ENCODE results near the gene MYO10. TPM values are rescaled to one million over a fixed set of nuclear protein-coding genes. Genes with fewer than 3 reads are reported as not detected.

The MYO10 gene
- total RNA-seq, 2 experiments from 2014 or later, result 0.03 to 1.7 TPM

GRCh38 chr5:16870878-16871277 is 65.2 kb downstream of the MYO10 start:
- CTCF ChIA-PET (ENCODE audit: unreplicated experiment), result no interaction called here
- no peaks in the 10 kb centered on the region for H4K20me1 ChIP-seq (ENCODE audit: insufficient read depth, low read length)
- POLR2A ChIA-PET, result no interaction called here

DNA sequence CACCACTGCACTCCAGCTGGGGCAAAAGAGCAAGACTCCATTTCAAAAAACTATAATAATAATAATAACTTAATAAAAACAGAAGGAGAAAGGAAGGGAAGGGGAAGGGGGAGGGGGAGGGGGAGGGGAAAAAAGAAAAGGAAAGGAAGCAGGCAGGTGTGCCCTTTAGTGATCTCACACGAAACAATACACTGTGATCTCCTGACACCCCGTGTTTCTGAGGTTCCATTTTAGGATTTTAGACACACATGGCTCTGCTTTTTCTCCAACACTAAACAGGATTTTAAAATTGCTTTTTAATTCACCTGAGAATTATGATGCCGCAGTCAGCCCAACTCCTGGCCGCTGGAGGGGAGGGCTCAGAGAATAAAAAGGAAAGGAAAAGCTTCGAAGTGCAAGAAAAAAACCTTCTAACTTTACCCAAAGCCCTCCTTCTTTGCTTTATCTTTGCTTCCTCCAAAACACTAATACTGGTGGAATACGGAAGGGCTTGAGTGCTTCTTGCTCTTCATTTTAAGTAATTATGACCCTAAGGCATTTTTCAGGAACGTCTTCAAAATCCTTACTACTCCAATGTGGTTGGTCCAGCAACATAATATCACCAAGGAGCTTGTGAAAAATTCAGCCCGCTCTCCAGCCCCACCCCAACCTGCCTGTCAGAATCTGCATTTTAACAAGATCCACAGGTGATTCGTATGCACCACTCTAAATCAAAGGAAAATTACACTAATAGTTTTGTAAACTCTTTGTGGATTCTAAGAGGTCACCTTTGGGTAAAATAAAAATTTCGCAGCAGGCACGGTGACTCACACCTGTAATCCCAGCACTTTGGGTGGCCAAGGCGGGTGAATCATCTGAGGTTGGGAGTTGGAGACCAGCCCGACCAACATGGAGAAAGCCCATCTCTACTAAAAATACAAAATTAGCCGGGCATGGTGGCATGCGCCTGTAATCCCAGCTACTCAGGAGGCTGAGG is 66.0 kb downstream of the MYO10 start:
- Histone ChIP-seq H3K4me2 (ENCODE audit: low read length) (no peak overlapping the region), H3K79me2 (ENCODE audit: insufficient read depth, low read depth, low read length) (no peaks in the 10 kb centered on the region), H3K9me2 (ENCODE audit: insufficient read depth, low read length) (no peaks in the 10 kb centered on the region), H4K20me1 (ENCODE audit: insufficient read depth, low read length) (no peaks in the 10 kb centered on the region), H3K9me3 (ENCODE audit: low read length) (no peaks in the 10 kb centered on the region), H2AFZ (ENCODE audit: low read length) (no peak overlapping the region), H3K4me1 (ENCODE audit: insufficient read depth, low read length, poor library complexity, severe bottlenecking) (no peaks in the 10 kb centered on the region), H3K36me3 (ENCODE audit: insufficient read depth, low read length) (no peaks in the 10 kb centered on the region), H3K27ac (ENCODE audit: low read depth, low read length, poor library complexity, severe bottlenecking) (no peak overlapping the region), H3K4me3 (ENCODE audit: low read depth, low read length, poor library complexity, severe bottlenecking) (no peak overlapping the region)
- POLR2A ChIA-PET, result no interaction called here
- DNase-seq (ENCODE audit: low spot score), result no peak
- CTCF ChIA-PET (ENCODE audit: unreplicated experiment), result no interaction called here
- BruUV-seq (replicated peaks), result no TSS peak
- intact Hi-C loops (cut with micrococcal nuclease; ENCODE audit: unreplicated experiment), result no loop called here
- TF ChIP-seq, protein P1, sequence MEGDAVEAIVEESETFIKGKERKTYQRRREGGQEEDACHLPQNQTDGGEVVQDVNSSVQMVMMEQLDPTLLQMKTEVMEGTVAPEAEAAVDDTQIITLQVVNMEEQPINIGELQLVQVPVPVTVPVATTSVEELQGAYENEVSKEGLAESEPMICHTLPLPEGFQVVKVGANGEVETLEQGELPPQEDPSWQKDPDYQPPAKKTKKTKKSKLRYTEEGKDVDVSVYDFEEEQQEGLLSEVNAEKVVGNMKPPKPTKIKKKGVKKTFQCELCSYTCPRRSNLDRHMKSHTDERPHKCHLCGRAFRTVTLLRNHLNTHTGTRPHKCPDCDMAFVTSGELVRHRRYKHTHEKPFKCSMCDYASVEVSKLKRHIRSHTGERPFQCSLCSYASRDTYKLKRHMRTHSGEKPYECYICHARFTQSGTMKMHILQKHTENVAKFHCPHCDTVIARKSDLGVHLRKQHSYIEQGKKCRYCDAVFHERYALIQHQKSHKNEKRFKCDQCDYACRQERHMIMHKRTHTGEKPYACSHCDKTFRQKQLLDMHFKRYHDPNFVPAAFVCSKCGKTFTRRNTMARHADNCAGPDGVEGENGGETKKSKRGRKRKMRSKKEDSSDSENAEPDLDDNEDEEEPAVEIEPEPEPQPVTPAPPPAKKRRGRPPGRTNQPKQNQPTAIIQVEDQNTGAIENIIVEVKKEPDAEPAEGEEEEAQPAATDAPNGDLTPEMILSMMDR (conservative IDR thresholded peaks at IDR 0.05; ENCODE audit: low read length), result no peak
- TF ChIP-seq EZH2phosphoT487 (IDR thresholded peaks at IDR 0.05; ENCODE audit: borderline replicate concordance, low read depth, low read length), result no peak

More at GRCh38 chr5:16870878-16871277, 65.2 kb downstream of the MYO10 start:
- H3K4me2 ChIP-seq (ENCODE audit: low read length), result no peak overlapping the region
- H3K4me3 ChIP-seq (ENCODE audit: low read depth, low read length, poor library complexity, severe bottlenecking), result no peak overlapping the region
- H2AFZ ChIP-seq (ENCODE audit: low read length), result no peak overlapping the region
- DNase-seq (ENCODE audit: low spot score), result no peak
- H3K27ac ChIP-seq (ENCODE audit: low read depth, low read length, poor library complexity, severe bottlenecking), result no peak overlapping the region
- no peaks in the 10 kb centered on the region for H3K4me1 ChIP-seq (ENCODE audit: insufficient read depth, low read length, poor library complexity, severe bottlenecking)
- H3K79me2 ChIP-seq (ENCODE audit: insufficient read depth, low read depth, low read length), result no peaks in the 10 kb centered on the region
- TF ChIP-seq, protein P1 (conservative IDR thresholded peaks at IDR 0.05; ENCODE audit: low read length), result no peak
- no peak for TF ChIP-seq EZH2phosphoT487 (IDR thresholded peaks at IDR 0.05; ENCODE audit: borderline replicate concordance, low read depth, low read length)
- H3K36me3 ChIP-seq (ENCODE audit: insufficient read depth, low read length), result no peaks in the 10 kb centered on the region
- no peaks in the 10 kb centered on the region for H3K9me3 ChIP-seq (ENCODE audit: low read length)
- intact Hi-C loops (cut with micrococcal nuclease; ENCODE audit: unreplicated experiment), result no loop called here
- no TSS peak for BruUV-seq (replicated peaks)
- H3K9me2 ChIP-seq (ENCODE audit: insufficient read depth, low read length), result no peaks in the 10 kb centered on the region

GRCh38 chr5:16867577-16867953 is 68.5 kb downstream of the MYO10 start:
- intact Hi-C loops (cut with micrococcal nuclease; ENCODE audit: unreplicated experiment), result no loop called here
- CTCF ChIA-PET (ENCODE audit: unreplicated experiment), result no interaction called here

More at GRCh38 chr5:16867577-16867953, 68.5 kb downstream of the MYO10 start:
- no peak overlapping the region for H3K4me2 ChIP-seq (ENCODE audit: low read length)
- H3K36me3 ChIP-seq (ENCODE audit: insufficient read depth, low read length), result no peaks in the 10 kb centered on the region
- H3K27ac ChIP-seq (ENCODE audit: low read depth, low read length, poor library complexity, severe bottlenecking), result no peak overlapping the region
- H3K9me2 ChIP-seq (ENCODE audit: insufficient read depth, low read length), result no peaks in the 10 kb centered on the region
- no peaks in the 10 kb centered on the region for H3K79me2 ChIP-seq (ENCODE audit: insufficient read depth, low read depth, low read length)
- no peaks in the 10 kb centered on the region for H4K20me1 ChIP-seq (ENCODE audit: insufficient read depth, low read length)
- no TSS peak for BruUV-seq (replicated peaks)
- no peak overlapping the region for H2AFZ ChIP-seq (ENCODE audit: low read length)
- no peaks in the 10 kb centered on the region for H3K4me1 ChIP-seq (ENCODE audit: insufficient read depth, low read length, poor library complexity, severe bottlenecking)
- TF ChIP-seq, protein P1 (conservative IDR thresholded peaks at IDR 0.05; ENCODE audit: low read length), result no peak
- no peak for TF ChIP-seq EZH2phosphoT487 (IDR thresholded peaks at IDR 0.05; ENCODE audit: borderline replicate concordance, low read depth, low read length)
- H3K9me3 ChIP-seq (ENCODE audit: low read length), result no peaks in the 10 kb centered on the region
- DNase-seq (ENCODE audit: low spot score), result no peak
- POLR2A ChIA-PET, result no interaction called here
- no peak overlapping the region for H3K4me3 ChIP-seq (ENCODE audit: low read depth, low read length, poor library complexity, severe bottlenecking)

All from OCI-LY7 (cell line).